PC-9 (cell line): ENCODE measurements around the gene DKK3. TPM values are rescaled to one million over a fixed set of nuclear protein-coding genes. Genes with fewer than 3 reads are reported as not detected.

Source experiments
- BruUV-seq: library from RNA; stranded (reverse); fragments of 400-500 nt; replicated peaks from 2 replicates; lab custom pipeline; 2021; lab: Mats Ljungman, UMichigan
- CTCF ChIA-PET: fragments of 300-600 bp; sonication (Branson Sonifier 250); formaldehyde crosslinking; loops from one replicate; lab custom pipeline; 2022; ENCODE audit warnings: antibody characterized with exemption; lab: Charles Lee
- POLR2A ChIA-PET: fragments of 300-600 bp; sonication (Branson Sonifier 250); formaldehyde crosslinking; loops from one replicate; lab custom pipeline; 2022; ENCODE audit warnings: antibody characterized with exemption; ENCODE audit not compliant: unreplicated experiment; lab: Charles Lee
- DNase-seq, 2 experiments: peaks; one replicate each; pipeline versions ENCODE4 v3.0.0 to v3.0.0-alpha.2; 2015 to 2022; ENCODE audit warnings: mixed read lengths in 1 of 2
- H2AFZ ChIP-seq: fragments of 200-600 bp; sonication (generic); 2 replicates; pipeline ENCODE4 v1.8.1; 2017; ENCODE audit warnings: antibody characterized with exemption
- H3F3A ChIP-seq: fragments of 200-600 bp; sonication (generic); 2 replicates; pipeline ENCODE4 v1.8.1; 2017; ENCODE audit warnings: antibody characterized with exemption, mild to moderate bottlenecking, low read depth; ENCODE audit not compliant: insufficient read depth
- H3K27ac ChIP-seq: fragments of 200-600 bp; sonication (generic); 2 replicates; pipeline ENCODE4 v1.6.1; 2016; ENCODE audit warnings: mixed run types
- H3K27me3 ChIP-seq: fragments of 200-600 bp; sonication (generic); 2 replicates; pipeline ENCODE4 v1.6.1; 2016; ENCODE audit warnings: low read depth, mixed run types; ENCODE audit not compliant: insufficient read depth
- H3K36me3 ChIP-seq: fragments of 200-600 bp; sonication (generic); 2 replicates; pipeline ENCODE4 v1.6.1; 2016; ENCODE audit warnings: low read depth, mixed run types
- H3K4me1 ChIP-seq: fragments of 200-600 bp; sonication (generic); replicated peaks from 2 replicates; pipeline ENCODE4 v1.6.1; 2016; ENCODE audit warnings: mixed run types; ENCODE audit not compliant: insufficient read depth
- H3K4me2 ChIP-seq: fragments of 200-600 bp; sonication (generic); 2 replicates; pipeline ENCODE4 v1.6.1; 2017; ENCODE audit warnings: mixed run types
- H3K4me3 ChIP-seq: fragments of 200-600 bp; sonication (generic); 2 replicates; pipeline ENCODE4 v1.6.1; 2016; ENCODE audit warnings: mixed run types
- H3K79me2 ChIP-seq: fragments of 200-600 bp; sonication (generic); 2 replicates; pipeline ENCODE4 v1.6.1; 2017; ENCODE audit warnings: low read depth, mixed run types
- H3K9me2 ChIP-seq: fragments of 200-600 bp; sonication (generic); 2 replicates; pipeline ENCODE4 v1.8.1; 2017; ENCODE audit warnings: mild to moderate bottlenecking; ENCODE audit not compliant: insufficient read depth
- H3K9me3 ChIP-seq: fragments of 200-600 bp; sonication (generic); 2 replicates; pipeline ENCODE4 v1.8.1; 2016; ENCODE audit warnings: low read depth; ENCODE audit not compliant: insufficient read depth
- H4K20me1 ChIP-seq: fragments of 200-600 bp; sonication (generic); 2 replicates; pipeline ENCODE4 v1.8.1; 2017; ENCODE audit not compliant: insufficient read depth
- EZH2 ChIP-seq: fragments of 200-600 bp; sonication (generic); IDR thresholded peaks from 2 replicates; pipeline ENCODE4 v1.8.0; 2017; ENCODE audit warnings: antibody characterized with exemption, low read depth
- intact Hi-C: fragments of 100-400 bp; cut with micrococcal nuclease; formaldehyde crosslinking; loops from one replicate; pipeline ENCODE4 v1.10.0; 2022; ENCODE audit not compliant: unreplicated experiment
- total RNA-seq: library from RNA; stranded (reverse); gene quantifications from 2 replicates; pipeline ENCODE4 v1.2.3, GENCODE V29; 2021
- TF ChIP-seq, protein P1 (sequence below): fragments of 200-600 bp; sonication (generic); conservative IDR thresholded peaks from 2 replicates; pipeline ENCODE4 v1.6.1; 2017; ENCODE audit warnings: mixed run types, antibody characterized with exemption, mild to moderate bottlenecking, moderate library complexity

DKK3 gene
- total RNA-seq, 1 experiment from 2014 or later: 11.5 TPM

DNA sequence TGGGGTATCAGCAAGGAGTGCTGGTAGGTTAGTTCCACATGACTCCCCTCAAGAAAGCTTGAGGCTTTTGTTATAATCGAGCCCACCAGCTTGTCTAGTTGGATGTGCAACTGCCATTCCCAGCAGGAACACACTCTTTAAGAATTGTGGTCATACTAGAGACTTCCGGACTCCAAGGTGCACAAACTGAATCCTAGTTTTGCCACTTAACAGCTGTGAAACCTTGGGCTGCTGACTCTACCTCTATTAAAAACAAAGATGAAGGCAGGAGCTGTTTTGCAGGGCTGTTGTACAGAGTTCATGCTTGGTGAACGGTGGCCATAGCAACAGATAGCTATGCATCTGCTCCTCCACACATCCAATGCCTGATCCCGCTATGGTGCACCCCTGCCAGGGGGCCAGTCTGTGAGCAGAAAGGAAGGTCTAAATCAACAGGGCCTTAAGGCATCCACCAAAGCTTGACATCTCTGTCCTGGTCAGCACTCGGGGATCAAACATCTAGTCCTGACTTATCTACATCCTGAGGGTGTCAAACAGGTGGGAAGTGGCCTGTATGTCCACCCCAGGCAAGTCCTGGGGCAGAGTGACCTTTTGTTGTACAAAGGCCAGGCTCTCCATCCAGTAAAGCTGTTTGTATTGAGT is 36.4 kb downstream of the DKK3 start:
- H3K27me3 ChIP-seq: no peaks in the 10 kb centered on the region
- H3F3A ChIP-seq: no peaks in the 10 kb centered on the region
- H3K79me2 ChIP-seq: no peaks in the 10 kb centered on the region
- DNase-seq: no peak
- intact Hi-C loops: no loop called here
- H3K4me1 ChIP-seq: peaks cover 8% of the 10 kb centered on the region
- H4K20me1 ChIP-seq: no peaks in the 10 kb centered on the region
- H2AFZ ChIP-seq: no peak overlapping the region
- no peak overlapping the region for H3K4me3 ChIP-seq
- H3K9me2 ChIP-seq: no peaks in the 10 kb centered on the region
- POLR2A ChIA-PET: no interaction called here
- no TSS peak for BruUV-seq
- TF ChIP-seq EZH2: no peak
- TF ChIP-seq, protein P1, sequence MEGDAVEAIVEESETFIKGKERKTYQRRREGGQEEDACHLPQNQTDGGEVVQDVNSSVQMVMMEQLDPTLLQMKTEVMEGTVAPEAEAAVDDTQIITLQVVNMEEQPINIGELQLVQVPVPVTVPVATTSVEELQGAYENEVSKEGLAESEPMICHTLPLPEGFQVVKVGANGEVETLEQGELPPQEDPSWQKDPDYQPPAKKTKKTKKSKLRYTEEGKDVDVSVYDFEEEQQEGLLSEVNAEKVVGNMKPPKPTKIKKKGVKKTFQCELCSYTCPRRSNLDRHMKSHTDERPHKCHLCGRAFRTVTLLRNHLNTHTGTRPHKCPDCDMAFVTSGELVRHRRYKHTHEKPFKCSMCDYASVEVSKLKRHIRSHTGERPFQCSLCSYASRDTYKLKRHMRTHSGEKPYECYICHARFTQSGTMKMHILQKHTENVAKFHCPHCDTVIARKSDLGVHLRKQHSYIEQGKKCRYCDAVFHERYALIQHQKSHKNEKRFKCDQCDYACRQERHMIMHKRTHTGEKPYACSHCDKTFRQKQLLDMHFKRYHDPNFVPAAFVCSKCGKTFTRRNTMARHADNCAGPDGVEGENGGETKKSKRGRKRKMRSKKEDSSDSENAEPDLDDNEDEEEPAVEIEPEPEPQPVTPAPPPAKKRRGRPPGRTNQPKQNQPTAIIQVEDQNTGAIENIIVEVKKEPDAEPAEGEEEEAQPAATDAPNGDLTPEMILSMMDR: no peak
- H3K9me3 ChIP-seq: no peaks in the 10 kb centered on the region
- no peaks in the 10 kb centered on the region for H3K36me3 ChIP-seq
- CTCF ChIA-PET: no interaction called here
- no peak overlapping the region for H3K4me2 ChIP-seq
- no peak overlapping the region for H3K27ac ChIP-seq

DNA sequence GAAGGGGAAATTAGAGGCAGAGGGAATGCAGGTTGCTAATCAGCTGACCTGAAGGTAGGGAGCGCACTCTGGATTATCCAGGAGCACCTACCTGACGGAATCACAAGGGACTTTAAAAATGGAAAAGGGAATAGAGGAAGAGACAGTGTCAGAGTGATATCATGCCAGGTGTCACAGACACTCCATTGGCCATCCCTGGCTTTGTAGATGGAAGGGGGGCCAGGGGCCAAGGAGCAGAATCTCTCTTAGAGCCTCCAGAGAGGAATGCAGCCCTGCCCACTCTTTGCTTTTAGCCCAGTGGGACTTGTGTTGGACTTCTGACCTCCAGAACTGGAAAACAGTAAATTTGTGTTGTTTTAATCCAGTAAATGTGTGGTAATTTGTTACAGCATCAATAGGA is 37.9 kb downstream of the DKK3 start:
- Histone ChIP-seq H4K20me1 (no peaks in the 10 kb centered on the region), H2AFZ (no peak overlapping the region), H3K27ac (no peak overlapping the region), H3K79me2 (no peaks in the 10 kb centered on the region), H3K9me3 (no peaks in the 10 kb centered on the region), H3K4me2 (no peak overlapping the region), H3K4me3 (no peak overlapping the region), H3K4me1 (no peaks in the 10 kb centered on the region), H3K36me3 (no peaks in the 10 kb centered on the region), H3K9me2 (no peaks in the 10 kb centered on the region), H3K27me3 (no peaks in the 10 kb centered on the region), H3F3A (no peaks in the 10 kb centered on the region)
- intact Hi-C loops: no loop called here
- TF ChIP-seq EZH2: no peak
- TF ChIP-seq, protein P1: no peak
- no peak for DNase-seq
- ChIA-PET POLR2A (no interaction called here), CTCF (no interaction called here)
- BruUV-seq: no TSS peak

DNA sequence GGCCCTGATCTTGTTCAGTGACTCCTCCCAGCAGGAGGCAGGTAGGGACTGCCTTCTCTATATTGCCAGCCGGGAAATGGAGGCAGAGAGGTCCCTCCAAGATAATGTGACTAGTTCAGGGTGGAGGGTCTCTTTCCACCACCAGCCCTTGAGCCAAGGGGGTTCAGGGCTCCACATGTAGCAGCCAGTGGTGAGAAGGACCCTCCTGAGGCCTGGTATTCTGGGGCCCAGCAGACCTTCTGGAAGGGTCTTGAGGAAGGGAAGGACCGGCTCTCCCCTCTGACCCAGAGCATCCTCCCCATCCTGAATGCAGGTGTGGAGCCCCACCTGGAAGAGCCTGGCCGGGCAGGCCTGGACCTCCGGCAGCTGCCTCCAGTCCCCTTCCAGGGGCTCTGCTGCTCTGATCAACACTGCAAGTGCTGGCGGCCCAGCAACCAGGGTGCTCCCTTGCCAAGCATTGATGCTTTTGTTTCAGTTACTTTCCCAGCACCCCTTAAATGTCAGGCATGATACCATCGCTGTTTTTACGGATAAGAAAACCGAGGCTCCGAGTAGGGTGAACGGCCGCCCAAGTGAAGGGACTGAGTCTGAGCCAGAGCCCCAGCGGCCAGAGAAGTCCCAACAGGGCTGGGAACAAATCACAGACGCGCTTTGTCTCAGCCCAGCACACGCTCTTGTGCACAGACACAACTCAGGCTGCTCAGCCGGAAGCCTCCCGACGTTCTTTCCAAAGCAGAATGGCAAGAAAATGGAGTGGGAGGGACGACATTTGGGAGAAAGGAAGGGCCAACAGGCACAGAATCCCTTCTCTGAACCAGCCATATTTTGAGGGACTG is 38.8 kb downstream of the DKK3 start:
- ChIA-PET POLR2A (no interaction called here), CTCF (no interaction called here)
- Histone ChIP-seq H4K20me1 (no peaks in the 10 kb centered on the region), H3K9me3 (no peaks in the 10 kb centered on the region), H3K4me2 (no peak overlapping the region), H3K79me2 (no peaks in the 10 kb centered on the region), H3K27me3 (no peaks in the 10 kb centered on the region), H3K36me3 (no peaks in the 10 kb centered on the region), H3F3A (no peaks in the 10 kb centered on the region), H2AFZ (no peak overlapping the region), H3K9me2 (no peaks in the 10 kb centered on the region), H3K27ac (no peak overlapping the region), H3K4me1 (no peaks in the 10 kb centered on the region), H3K4me3 (no peak overlapping the region)
- TF ChIP-seq EZH2: no peak
- TF ChIP-seq, protein P1: no peak
- BruUV-seq: no TSS peak
- intact Hi-C loops: no loop called here
- DNase-seq: no peak
